Lower lobe of right lung (tissue), 2 donors: ENCODE measurements around the gene MAGI2. TPM values are rescaled to one million over a fixed set of nuclear protein-coding genes. Genes with fewer than 3 reads are reported as not detected.

Source experiments
- ATAC-seq, 2 donors: fragments of 200-7000 bp; cut with Tn5 transposase; one replicate each; pipeline ENCODE4 v1.9.1; 2020 to 2022; ENCODE audit warnings: mild to moderate bottlenecking in 2 of 2, moderate library complexity in 2 of 2
- DNase-seq: peaks from one replicate; pipeline ENCODE4 v3.0.0-alpha.2; 2020
- H3K27ac ChIP-seq: fragments of 200-600 bp; one replicate; pipeline ENCODE4 v1.8.0; 2022
- H3K27me3 ChIP-seq: fragments of 200-600 bp; one replicate; pipeline ENCODE4 v1.8.0; 2022; ENCODE audit warnings: low read depth
- H3K36me3 ChIP-seq: fragments of 200-600 bp; one replicate; pipeline ENCODE4 v1.8.0; 2022; ENCODE audit warnings: mild to moderate bottlenecking
- H3K4me1 ChIP-seq: fragments of 200-600 bp; one replicate; pipeline ENCODE4 v1.8.0; 2022
- H3K4me3 ChIP-seq: fragments of 200-600 bp; one replicate; pipeline ENCODE4 v1.8.0; 2022; ENCODE audit warnings: mild to moderate bottlenecking
- H3K9me3 ChIP-seq: fragments of 200-600 bp; one replicate; pipeline ENCODE4 v1.8.0; 2022
- intact Hi-C: fragments of 100-400 bp; cut with DNase I; formaldehyde crosslinking; loops from one replicate; pipeline ENCODE4 v1.11.0; 2022
- long read RNA-seq: library from polyadenylated mRNA; unstranded; transcript quantifications from one replicate; pipeline ENCODE4 v2.0.0, GENCODE V29; 2021
- total RNA-seq: library from RNA; stranded (reverse); fragmentation: NEBNext Ultra II Directional; extraction: Animal tissue kit (Norgen Biotek cat#: 25700); gene quantifications from one replicate; pipeline ENCODE4 v1.2.1, GENCODE V29; 2021
- TF ChIP-seq, protein P1 (sequence below): fragments of 200-600 bp; IDR thresholded peaks from one replicate; pipeline ENCODE4 v1.8.0; 2022; ENCODE audit warnings: antibody characterized with exemption, mild to moderate bottlenecking
- donor health status: DM: no; HTN: yes; CAD: no; lungs with severe emphysema.

MAGI2 gene
- total RNA-seq = 15.3 TPM
- long read RNA-seq, partial matches to known transcripts = 2 of 23 reads
- long read RNA-seq, other reads (novel, unspliced or antisense) = 21 of 23 reads

DNA sequence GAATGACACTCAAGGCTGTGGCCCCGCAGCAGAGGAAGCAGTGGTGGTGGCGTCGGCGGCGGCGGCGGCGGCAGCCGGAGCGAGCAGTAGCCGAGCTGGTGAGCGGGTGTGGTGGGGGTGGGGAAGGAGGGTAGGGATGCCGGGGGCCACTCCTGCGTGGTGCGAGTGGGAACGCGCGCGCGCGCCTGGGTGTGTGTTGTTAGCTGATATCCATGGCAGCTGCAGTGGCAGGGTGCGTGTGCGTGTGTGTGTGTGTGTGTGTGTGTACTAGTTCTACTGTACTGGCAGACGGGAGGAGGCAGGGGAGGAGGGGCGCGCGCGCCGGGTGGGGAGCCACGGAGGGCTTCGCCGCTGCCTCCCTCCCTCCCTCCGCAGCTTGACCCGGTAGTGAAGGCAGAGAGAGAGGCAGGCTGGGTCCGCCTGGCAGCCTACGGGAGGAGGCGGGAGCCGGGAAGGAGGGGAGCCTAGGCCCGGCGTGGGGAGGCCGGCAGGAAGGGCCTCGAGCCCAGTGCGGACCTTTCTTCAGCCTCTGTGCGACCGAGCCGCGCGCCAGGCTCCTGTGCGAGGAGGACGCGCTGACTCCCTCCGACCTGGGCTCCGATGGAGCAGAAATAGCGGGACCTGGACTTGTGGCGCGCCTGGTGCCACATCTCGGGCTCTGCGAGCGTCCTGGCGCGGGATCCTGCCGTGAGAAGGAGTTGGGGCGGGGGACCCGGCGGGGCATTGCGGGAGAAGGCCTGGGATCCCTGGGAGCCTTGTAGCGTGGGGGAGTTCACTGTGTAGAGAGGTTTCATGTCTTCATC, at the start of gene MAGI2:
MAGI2 (minus strand) TSS at position 110 of the 803 bp plus-strand sequence. CDS start 347 bp downstream, outside the sequence.
- intact Hi-C loops = no loop called here
- H3K4me1 ChIP-seq = peaks cover 8% of the 10 kb centered on the region
- peak within 1 kb of the TSS; percentile 72 for H3K4me3 ChIP-seq

DNA sequence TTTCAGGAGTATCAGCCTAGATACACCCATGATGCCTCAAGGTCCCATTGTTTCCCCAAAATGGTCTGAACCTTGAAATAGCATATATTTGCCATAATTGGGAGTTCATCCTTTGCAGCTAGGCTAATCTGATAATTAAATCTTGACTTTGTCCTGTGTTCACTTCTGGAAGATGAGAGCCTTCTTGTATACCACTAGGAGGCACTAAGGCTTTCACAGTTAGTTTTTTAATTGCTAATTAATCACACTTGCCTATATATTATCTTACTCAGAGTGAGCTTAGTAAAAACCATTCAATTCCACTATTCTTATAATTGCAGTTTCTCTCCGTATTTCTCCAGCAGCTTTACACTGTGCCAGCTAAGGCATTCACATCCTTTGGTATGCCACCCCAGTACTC, 48.7 kb upstream of the MAGI2 start:
- TF ChIP-seq, protein P1, sequence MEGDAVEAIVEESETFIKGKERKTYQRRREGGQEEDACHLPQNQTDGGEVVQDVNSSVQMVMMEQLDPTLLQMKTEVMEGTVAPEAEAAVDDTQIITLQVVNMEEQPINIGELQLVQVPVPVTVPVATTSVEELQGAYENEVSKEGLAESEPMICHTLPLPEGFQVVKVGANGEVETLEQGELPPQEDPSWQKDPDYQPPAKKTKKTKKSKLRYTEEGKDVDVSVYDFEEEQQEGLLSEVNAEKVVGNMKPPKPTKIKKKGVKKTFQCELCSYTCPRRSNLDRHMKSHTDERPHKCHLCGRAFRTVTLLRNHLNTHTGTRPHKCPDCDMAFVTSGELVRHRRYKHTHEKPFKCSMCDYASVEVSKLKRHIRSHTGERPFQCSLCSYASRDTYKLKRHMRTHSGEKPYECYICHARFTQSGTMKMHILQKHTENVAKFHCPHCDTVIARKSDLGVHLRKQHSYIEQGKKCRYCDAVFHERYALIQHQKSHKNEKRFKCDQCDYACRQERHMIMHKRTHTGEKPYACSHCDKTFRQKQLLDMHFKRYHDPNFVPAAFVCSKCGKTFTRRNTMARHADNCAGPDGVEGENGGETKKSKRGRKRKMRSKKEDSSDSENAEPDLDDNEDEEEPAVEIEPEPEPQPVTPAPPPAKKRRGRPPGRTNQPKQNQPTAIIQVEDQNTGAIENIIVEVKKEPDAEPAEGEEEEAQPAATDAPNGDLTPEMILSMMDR = no peak
- Histone ChIP-seq H3K4me3 (no peak overlapping the region), H3K4me1 (no peaks in the 10 kb centered on the region), H3K36me3 (no peaks in the 10 kb centered on the region), H3K27me3 (no peaks in the 10 kb centered on the region), H3K27ac (no peak overlapping the region), H3K9me3 (no peaks in the 10 kb centered on the region)
- DNase-seq = no peak
- intact Hi-C loops = no loop called here
- ATAC-seq = no peak

More for the DNA sequence above, at the start of gene MAGI2:
- Histone ChIP-seq H3K27me3 (no peaks in the 10 kb centered on the region), H3K36me3 (peaks cover 6% of the 10 kb centered on the region), H3K9me3 (no peaks in the 10 kb centered on the region), H3K27ac (peak within 1 kb of the TSS; percentile 91)
- ATAC-seq = peak; percentile 88 to 90
- TF ChIP-seq, protein P1 = no peak
- DNase-seq = peak; percentile 83

DNA sequence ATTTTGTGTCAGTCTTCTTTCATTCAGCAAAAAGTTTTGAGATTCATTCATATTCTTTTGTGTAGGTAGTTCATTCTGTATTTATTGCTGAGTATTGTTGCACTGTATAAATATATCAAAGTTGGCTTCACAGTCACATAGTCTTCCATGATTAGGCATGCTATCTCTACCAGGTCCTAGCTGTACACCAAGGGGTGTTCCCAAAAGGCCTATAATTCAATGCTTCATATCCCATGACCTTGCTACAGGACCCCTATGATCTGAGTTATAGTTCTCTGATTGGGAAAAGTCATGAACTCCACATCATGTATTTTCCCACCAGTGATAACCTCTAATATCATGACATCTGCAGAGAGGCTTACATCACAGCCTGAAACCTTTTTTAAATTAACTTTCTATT, 47.3 kb upstream of the MAGI2 start:
- no peaks in the 10 kb centered on the region for H3K9me3 ChIP-seq
- H3K27ac ChIP-seq = no peak overlapping the region
- intact Hi-C loops = no loop called here
- no peaks in the 10 kb centered on the region for H3K27me3 ChIP-seq
- no peaks in the 10 kb centered on the region for H3K36me3 ChIP-seq
- no peak for DNase-seq
- no peak overlapping the region for H3K4me3 ChIP-seq
- H3K4me1 ChIP-seq = no peaks in the 10 kb centered on the region
- ATAC-seq = no peak
- TF ChIP-seq, protein P1 = no peak

DNA sequence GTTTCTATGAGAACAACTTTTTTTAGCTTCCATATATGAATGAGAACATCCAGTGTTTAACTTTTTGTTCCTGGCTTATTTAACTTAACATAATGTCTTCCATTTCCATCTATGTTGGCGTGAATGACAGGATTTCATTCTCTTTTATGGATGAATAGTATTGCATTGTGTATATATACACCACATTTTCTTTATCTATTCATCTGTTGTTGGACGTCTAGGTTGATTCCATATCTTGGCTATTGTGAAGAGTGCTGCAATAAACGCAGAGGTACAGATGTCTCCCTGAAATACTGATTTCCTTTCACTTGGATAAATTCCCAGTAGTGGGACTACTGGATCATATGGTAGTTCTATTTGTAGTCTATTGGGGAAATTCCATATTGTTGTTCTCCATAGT, 44.3 kb upstream of the MAGI2 start:
- no peaks in the 10 kb centered on the region for H3K4me1 ChIP-seq
- H3K9me3 ChIP-seq = no peaks in the 10 kb centered on the region
- no peak overlapping the region for H3K27ac ChIP-seq
- H3K27me3 ChIP-seq = no peaks in the 10 kb centered on the region
- TF ChIP-seq, protein P1 = no peak
- no peak overlapping the region for H3K4me3 ChIP-seq
- H3K36me3 ChIP-seq = no peaks in the 10 kb centered on the region
- intact Hi-C loops = no loop called here
- DNase-seq (no peak), ATAC-seq (no peak)

DNA sequence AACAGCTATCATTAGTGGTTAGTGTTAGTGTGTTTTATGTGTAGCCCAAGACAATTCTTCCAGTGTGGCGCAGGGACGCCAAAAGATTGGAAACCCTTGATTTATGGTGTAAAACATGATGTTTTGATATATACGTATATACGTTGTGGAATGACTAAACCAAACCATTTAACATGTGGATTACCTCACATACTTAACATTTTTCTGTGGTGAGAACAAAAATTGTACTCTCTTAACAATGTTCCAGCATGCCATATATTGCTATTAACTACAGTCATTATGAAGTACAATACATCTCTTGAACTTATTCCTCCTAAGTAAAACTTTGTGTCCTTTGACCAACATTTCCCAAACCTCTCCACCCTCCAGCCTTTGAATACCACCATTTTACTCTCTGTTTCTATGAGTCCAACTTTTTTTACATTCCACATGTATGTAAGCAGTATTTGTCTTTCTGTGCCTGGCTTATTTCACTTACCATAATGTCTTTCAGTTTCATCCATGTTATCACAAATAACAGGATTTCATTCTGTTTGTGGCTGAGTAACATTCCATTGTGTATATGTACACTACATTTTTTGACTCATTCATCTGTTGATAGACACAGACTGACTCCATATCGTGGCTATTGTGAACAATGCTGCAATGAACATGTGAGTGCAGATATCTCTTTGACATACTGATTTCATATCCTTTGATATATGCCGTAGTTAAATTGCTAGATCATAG, 42.2 kb upstream of the MAGI2 start:
- TF ChIP-seq, protein P1 = no peak
- Histone ChIP-seq H3K9me3 (no peaks in the 10 kb centered on the region), H3K4me1 (no peaks in the 10 kb centered on the region), H3K4me3 (no peak overlapping the region), H3K27ac (no peak overlapping the region), H3K36me3 (no peaks in the 10 kb centered on the region), H3K27me3 (no peaks in the 10 kb centered on the region)
- DNase-seq (no peak), ATAC-seq (no peak)
- intact Hi-C loops = no loop called here
